GM12878 (cell line): ENCODE measurements around the gene SLC31A1. TPM values are rescaled to one million over a fixed set of nuclear protein-coding genes. Genes with fewer than 3 reads are reported as not detected.

Experiments used
- BMI1 ChIP-seq: fragments of 450-650 bp; IDR thresholded peaks from 2 replicates; pipeline ENCODE4 v1.6.1; 2016; ENCODE audit warnings: mild to moderate bottlenecking, moderate library complexity, borderline replicate concordance
- EED ChIP-seq: sonication (generic); IDR thresholded peaks from 2 replicates; pipeline ENCODE4 v1.6.1; 2016; ENCODE audit warnings: antibody characterized with exemption, low read depth
- EZH2 ChIP-seq: IDR thresholded peaks from 2 replicates; pipeline ENCODE4 v1.6.1; 2012; ENCODE audit warnings: low read depth, mild to moderate bottlenecking, control low read depth, inconsistent platforms, low read length, borderline replicate concordance; ENCODE audit not compliant: control insufficient read depth
- MAX ChIP-seq: IDR thresholded peaks from 2 replicates; pipeline ENCODE4 v1.6.1; 2012; ENCODE audit warnings: low read depth, low read length, improper control_type of control experiment
- TBL1XR1 ChIP-seq: IDR thresholded peaks from 2 replicates; pipeline ENCODE4 v1.6.1; 2012; ENCODE audit warnings: low read depth, low read length, improper control_type of control experiment
- polyA plus RNA-seq, 11 experiments: library from polyadenylated mRNA; depleted of rRNA in 4 of 11; unstranded in 6 of 11; stranded (reverse) in 5 of 11; fragments of >200 nt; fragmentation: Nextera tagmentation in 4 of 11; fragmentation: Illumina TruSeq in 1 of 11; extraction: Ambion mirVana in 4 of 11; extraction: Trizol in 1 of 11; gene quantifications; 1 replicate in 1 of 11; 2 replicates in 10 of 11; pipeline versions ENCODE4 v1.2.1 to v1.2.3, GENCODE V29; 2011 to 2016; ENCODE audit warnings: inconsistent platforms in 2 of 11, missing spikeins in 2 of 11, low read depth in 1 of 11
- total RNA-seq, 4 experiments: library from RNA; depleted of rRNA in 3 of 4; stranded (reverse); fragments of >200 nt in 3 of 4; fragmentation: Illumina TruSeq in 1 of 4; extraction: Trizol in 1 of 4; gene quantifications; 2 replicates each; pipeline versions ENCODE4 v1.2.1 to v1.2.3, GENCODE V29; 2013 to 2021
- TF ChIP-seq, protein P1 (sequence below): fragments of 150-350 bp; IDR thresholded peaks from 2 replicates; pipeline ENCODE4 v1.6.1; 2016; ENCODE audit warnings: low read depth, low read length
- TF ChIP-seq, protein P2 (sequence below), 3 experiments: IDR thresholded peaks in 2 of 3; conservative IDR thresholded peaks in 1 of 3; 2 replicates each; pipeline ENCODE4 v1.5.1; 2011; ENCODE audit warnings: low read depth in 3 of 3, low read length in 3 of 3, mild to moderate bottlenecking in 3 of 3, control low read depth in 2 of 3, moderate library complexity in 2 of 3, inconsistent platforms in 1 of 3, mixed read lengths in 1 of 3; ENCODE audit not compliant: control insufficient read depth in 2 of 3, insufficient read depth in 1 of 3; ENCODE audit errors: extremely low read depth in 1 of 3

The SLC31A1 gene
- total and polyA plus RNA-seq, 10 of the 15 experiments (the other 5 are each of a cell fraction or from before 2014, with no cell fraction given) = 7.3 to 16.2 (median 10.5) TPM

DNA sequence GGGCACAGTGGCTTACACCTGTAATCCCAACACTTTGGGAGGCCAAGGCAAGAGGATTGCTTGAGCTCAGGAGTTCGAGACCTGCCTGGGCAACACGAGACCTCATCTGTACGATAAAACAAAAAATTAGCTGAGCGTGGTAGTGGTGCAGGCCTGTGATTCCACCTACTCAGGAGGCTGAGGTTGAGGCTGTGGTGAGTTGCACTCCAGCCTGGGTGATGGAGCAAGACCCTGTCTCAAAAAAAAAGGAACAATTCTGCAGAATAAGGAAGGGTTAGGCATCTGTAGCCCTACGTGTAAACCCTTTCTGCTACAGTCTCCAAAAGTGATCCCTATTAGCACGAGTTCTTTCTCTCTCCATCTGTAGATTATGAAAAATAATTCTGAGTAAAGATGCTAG is 34.1 kb downstream of the SLC31A1 start (continued):
- TF ChIP-seq, protein P1, sequence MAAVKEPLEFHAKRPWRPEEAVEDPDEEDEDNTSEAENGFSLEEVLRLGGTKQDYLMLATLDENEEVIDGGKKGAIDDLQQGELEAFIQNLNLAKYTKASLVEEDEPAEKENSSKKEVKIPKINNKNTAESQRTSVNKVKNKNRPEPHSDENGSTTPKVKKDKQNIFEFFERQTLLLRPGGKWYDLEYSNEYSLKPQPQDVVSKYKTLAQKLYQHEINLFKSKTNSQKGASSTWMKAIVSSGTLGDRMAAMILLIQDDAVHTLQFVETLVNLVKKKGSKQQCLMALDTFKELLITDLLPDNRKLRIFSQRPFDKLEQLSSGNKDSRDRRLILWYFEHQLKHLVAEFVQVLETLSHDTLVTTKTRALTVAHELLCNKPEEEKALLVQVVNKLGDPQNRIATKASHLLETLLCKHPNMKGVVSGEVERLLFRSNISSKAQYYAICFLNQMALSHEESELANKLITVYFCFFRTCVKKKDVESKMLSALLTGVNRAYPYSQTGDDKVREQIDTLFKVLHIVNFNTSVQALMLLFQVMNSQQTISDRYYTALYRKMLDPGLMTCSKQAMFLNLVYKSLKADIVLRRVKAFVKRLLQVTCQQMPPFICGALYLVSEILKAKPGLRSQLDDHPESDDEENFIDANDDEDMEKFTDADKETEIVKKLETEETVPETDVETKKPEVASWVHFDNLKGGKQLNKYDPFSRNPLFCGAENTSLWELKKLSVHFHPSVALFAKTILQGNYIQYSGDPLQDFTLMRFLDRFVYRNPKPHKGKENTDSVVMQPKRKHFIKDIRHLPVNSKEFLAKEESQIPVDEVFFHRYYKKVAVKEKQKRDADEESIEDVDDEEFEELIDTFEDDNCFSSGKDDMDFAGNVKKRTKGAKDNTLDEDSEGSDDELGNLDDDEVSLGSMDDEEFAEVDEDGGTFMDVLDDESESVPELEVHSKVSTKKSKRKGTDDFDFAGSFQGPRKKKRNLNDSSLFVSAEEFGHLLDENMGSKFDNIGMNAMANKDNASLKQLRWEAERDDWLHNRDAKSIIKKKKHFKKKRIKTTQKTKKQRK = no peak
- TF ChIP-seq MAX = no peak
- no peak for TF ChIP-seq TBL1XR1
- no peak for TF ChIP-seq EED
- TF ChIP-seq EZH2 = no peak
- TF ChIP-seq BMI1 = no peak
- TF ChIP-seq, protein P2, sequence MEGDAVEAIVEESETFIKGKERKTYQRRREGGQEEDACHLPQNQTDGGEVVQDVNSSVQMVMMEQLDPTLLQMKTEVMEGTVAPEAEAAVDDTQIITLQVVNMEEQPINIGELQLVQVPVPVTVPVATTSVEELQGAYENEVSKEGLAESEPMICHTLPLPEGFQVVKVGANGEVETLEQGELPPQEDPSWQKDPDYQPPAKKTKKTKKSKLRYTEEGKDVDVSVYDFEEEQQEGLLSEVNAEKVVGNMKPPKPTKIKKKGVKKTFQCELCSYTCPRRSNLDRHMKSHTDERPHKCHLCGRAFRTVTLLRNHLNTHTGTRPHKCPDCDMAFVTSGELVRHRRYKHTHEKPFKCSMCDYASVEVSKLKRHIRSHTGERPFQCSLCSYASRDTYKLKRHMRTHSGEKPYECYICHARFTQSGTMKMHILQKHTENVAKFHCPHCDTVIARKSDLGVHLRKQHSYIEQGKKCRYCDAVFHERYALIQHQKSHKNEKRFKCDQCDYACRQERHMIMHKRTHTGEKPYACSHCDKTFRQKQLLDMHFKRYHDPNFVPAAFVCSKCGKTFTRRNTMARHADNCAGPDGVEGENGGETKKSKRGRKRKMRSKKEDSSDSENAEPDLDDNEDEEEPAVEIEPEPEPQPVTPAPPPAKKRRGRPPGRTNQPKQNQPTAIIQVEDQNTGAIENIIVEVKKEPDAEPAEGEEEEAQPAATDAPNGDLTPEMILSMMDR (IDR thresholded peaks at IDR 0.05 in 2 of 3, conservative IDR thresholded peaks at IDR 0.05 in 1 of 3; ENCODE audit: control insufficient read depth in 2 of 3, extremely low read depth in 1 of 3, insufficient read depth in 1 of 3, low read depth in 3 of 3, low read length in 3 of 3) = no peak
- TF ChIP-seq, all 136 proteins: peak for 0
